Raji (cell line): ENCODE results near the gene WIPF1.

Source experiments
- POLR2A ChIP-seq: IDR thresholded peaks from 2 replicates; pipeline ENCODE4 v1.6.1; 2011; ENCODE audit warnings: low read depth, low read length, control low read depth; ENCODE audit not compliant: insufficient read depth

Gene WIPF1

GRCh38 chr2:174597345-174598047, at the start of gene WIPF1:
TSS of gene WIPF1 (minus strand) at chr2:174597804. CDS start at chr2:174585573, 12,231 bp downstream.
- peak; percentile 76 for TF ChIP-seq POLR2A

GRCh38 chr2:174645296-174645695, 47.7 kb upstream of the WIPF1 start:
- TF ChIP-seq POLR2A = no peak

- TF ChIP-seq POLR2A = no peak
Measured at GRCh38 chr2:174644406-174644805, 46.8 kb upstream of the WIPF1 start.

GRCh38 chr2:174643356-174643755, 45.8 kb upstream of the WIPF1 start:
- no peak for TF ChIP-seq POLR2A

- TF ChIP-seq POLR2A = no peak
Measured at GRCh38 chr2:174641168-174641567, 43.6 kb upstream of the WIPF1 start.

GRCh38 chr2:174636987-174637386, 39.4 kb upstream of the WIPF1 start:
- no peak for TF ChIP-seq POLR2A

GRCh38 chr2:174635776-174636404, 38.3 kb upstream of the WIPF1 start:
- no peak for TF ChIP-seq POLR2A

GRCh38 chr2:174635015-174635593, 37.5 kb upstream of the WIPF1 start:
- no peak for TF ChIP-seq POLR2A

- TF ChIP-seq POLR2A = peak; percentile 66
Measured at GRCh38 chr2:174634130-174635014, 36.8 kb upstream of the WIPF1 start.

- no peak for TF ChIP-seq POLR2A
Measured at GRCh38 chr2:174633623-174633930, 36.0 kb upstream of the WIPF1 start.

- no peak for TF ChIP-seq POLR2A
Measured at GRCh38 chr2:174632841-174633622, 35.4 kb upstream of the WIPF1 start.

- no peak for TF ChIP-seq POLR2A
Measured at GRCh38 chr2:174631009-174631981, 33.7 kb upstream of the WIPF1 start.

- TF ChIP-seq POLR2A = no peak
Measured at GRCh38 chr2:174630107-174630506, 32.5 kb upstream of the WIPF1 start.

- TF ChIP-seq POLR2A = no peak
Measured at GRCh38 chr2:174629506-174629905, 31.9 kb upstream of the WIPF1 start.

- TF ChIP-seq POLR2A = no peak
Measured at GRCh38 chr2:174628528-174629169, 31.0 kb upstream of the WIPF1 start.
